A673 (cell line): Measurements from ENCODE around the gene RIN2. TPM values are rescaled to one million over a fixed set of nuclear protein-coding genes. Genes with fewer than 3 reads are reported as not detected.

Experiments used
- BruUV-seq: library from RNA; stranded (reverse); fragments of 400-500 nt; replicated peaks from 2 replicates; lab custom pipeline; 2021; lab: Mats Ljungman, UMichigan
- CTCF ChIA-PET: fragments of 300-600 bp; sonication (Branson Sonifier 250); formaldehyde crosslinking; loops from one replicate; lab custom pipeline; 2022; ENCODE audit warnings: antibody characterized with exemption; lab: Charles Lee
- POLR2A ChIA-PET: fragments of 300-600 bp; sonication (Branson Sonifier 250); formaldehyde crosslinking; loops from one replicate; lab custom pipeline; 2022; ENCODE audit warnings: antibody characterized with exemption; ENCODE audit not compliant: low non-redundant PET; lab: Charles Lee
- DNase-seq: peaks from one replicate; pipeline ENCODE4 v3.0.0-alpha.2; 2015; ENCODE audit warnings: low spot score
- H3K27ac ChIP-seq: fragments of 200-600 bp; sonication (generic); 2 replicates; pipeline ENCODE4 v1.5.1; 2016; ENCODE audit warnings: mixed run types, low read depth, mild to moderate bottlenecking, mixed read lengths, antibody characterized with exemption, low read length; ENCODE audit not compliant: poor library complexity, severe bottlenecking
- H3K27me3 ChIP-seq: fragments of 200-600 bp; sonication (generic); replicated peaks from 2 replicates; pipeline ENCODE4 v1.6.1; 2017; ENCODE audit warnings: mixed run types, low read depth, mild to moderate bottlenecking, mixed read lengths, antibody characterized with exemption, low read length; ENCODE audit not compliant: insufficient read depth, poor library complexity
- H3K36me3 ChIP-seq: fragments of 200-600 bp; sonication (generic); 2 replicates; pipeline ENCODE4 v1.6.1; 2016; ENCODE audit warnings: mixed run types, mild to moderate bottlenecking, mixed read lengths, antibody characterized with exemption, low read length; ENCODE audit not compliant: insufficient read depth, poor library complexity, severe bottlenecking
- H3K4me1 ChIP-seq: fragments of 200-600 bp; sonication (generic); 2 replicates; pipeline ENCODE4 v1.6.1; 2017; ENCODE audit warnings: mixed run types, mild to moderate bottlenecking, mixed read lengths, antibody characterized with exemption, low read length; ENCODE audit not compliant: insufficient read depth, poor library complexity, severe bottlenecking
- H3K4me3 ChIP-seq: fragments of 200-600 bp; sonication (generic); 2 replicates; pipeline ENCODE4 v1.5.1; 2016; ENCODE audit warnings: low read depth, mixed run types, mild to moderate bottlenecking, mixed read lengths, low read length; ENCODE audit not compliant: poor library complexity, severe bottlenecking
- H3K9me3 ChIP-seq: fragments of 200-600 bp; sonication (generic); 2 replicates; pipeline ENCODE4 v1.6.1; 2016; ENCODE audit warnings: mixed run types, low read depth, mild to moderate bottlenecking, mixed read lengths, antibody characterized with exemption, low read length; ENCODE audit not compliant: poor library complexity, severe bottlenecking
- EZH2 ChIP-seq: fragments of 200-600 bp; sonication (generic); IDR thresholded peaks from 2 replicates; pipeline ENCODE4 v1.6.1; 2017; ENCODE audit warnings: borderline replicate concordance, low read depth, mild to moderate bottlenecking, mixed read lengths, antibody characterized with exemption, low read length; ENCODE audit not compliant: poor library complexity, severe bottlenecking
- intact Hi-C: fragments of 100-400 bp; cut with micrococcal nuclease; formaldehyde crosslinking; loops from one replicate; pipeline ENCODE4 v1.10.0; 2022; ENCODE audit not compliant: unreplicated experiment
- total RNA-seq: library from RNA; stranded (reverse); gene quantifications from 2 replicates; pipeline ENCODE4 v1.2.3, GENCODE V29; 2021
- TF ChIP-seq, protein P1 (sequence below): fragments of 300-800, 200-600 bp; sonication (generic); conservative IDR thresholded peaks from 2 replicates; pipeline ENCODE4 v1.5.1; 2017; ENCODE audit warnings: low read depth, mild to moderate bottlenecking, antibody characterized with exemption, low read length, moderate library complexity, mixed read lengths

The RIN2 gene
- total RNA-seq, 1 experiment from 2014 or later = 14.6 TPM

DNA sequence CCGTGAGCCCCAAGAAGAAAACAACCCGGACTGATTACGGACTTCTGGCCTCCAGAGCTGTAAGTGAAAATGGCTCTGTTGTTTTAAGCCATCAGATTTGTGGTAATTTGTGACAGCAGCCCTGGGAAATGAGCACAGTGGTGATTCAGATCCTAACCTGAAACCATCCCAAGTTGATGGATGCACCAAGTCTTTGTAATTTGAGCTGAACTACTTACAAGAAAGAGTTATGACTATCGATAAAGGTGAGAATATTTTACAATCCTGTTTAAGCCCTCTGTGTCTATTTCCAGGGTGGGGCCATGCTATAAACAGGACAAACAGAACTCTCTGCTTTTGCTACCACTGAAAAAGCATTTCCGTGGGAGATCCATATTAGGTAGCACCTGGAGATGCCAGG, 19.1 kb upstream of the RIN2 start:
- CTCF ChIA-PET = no interaction called here
- no peak for TF ChIP-seq EZH2
- TF ChIP-seq, protein P1, sequence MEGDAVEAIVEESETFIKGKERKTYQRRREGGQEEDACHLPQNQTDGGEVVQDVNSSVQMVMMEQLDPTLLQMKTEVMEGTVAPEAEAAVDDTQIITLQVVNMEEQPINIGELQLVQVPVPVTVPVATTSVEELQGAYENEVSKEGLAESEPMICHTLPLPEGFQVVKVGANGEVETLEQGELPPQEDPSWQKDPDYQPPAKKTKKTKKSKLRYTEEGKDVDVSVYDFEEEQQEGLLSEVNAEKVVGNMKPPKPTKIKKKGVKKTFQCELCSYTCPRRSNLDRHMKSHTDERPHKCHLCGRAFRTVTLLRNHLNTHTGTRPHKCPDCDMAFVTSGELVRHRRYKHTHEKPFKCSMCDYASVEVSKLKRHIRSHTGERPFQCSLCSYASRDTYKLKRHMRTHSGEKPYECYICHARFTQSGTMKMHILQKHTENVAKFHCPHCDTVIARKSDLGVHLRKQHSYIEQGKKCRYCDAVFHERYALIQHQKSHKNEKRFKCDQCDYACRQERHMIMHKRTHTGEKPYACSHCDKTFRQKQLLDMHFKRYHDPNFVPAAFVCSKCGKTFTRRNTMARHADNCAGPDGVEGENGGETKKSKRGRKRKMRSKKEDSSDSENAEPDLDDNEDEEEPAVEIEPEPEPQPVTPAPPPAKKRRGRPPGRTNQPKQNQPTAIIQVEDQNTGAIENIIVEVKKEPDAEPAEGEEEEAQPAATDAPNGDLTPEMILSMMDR = no peak
- intact Hi-C loops = loop anchor here (10.0 kb wide), 1 partner anchor 1566 kb away; the partner anchor contains the start of gene XRN2
- no peaks in the 10 kb centered on the region for H3K9me3 ChIP-seq
- POLR2A ChIA-PET = no interaction called here
- DNase-seq = no peak
- H3K27me3 ChIP-seq = no peaks in the 10 kb centered on the region
- no peaks in the 10 kb centered on the region for H3K36me3 ChIP-seq
- BruUV-seq = no TSS peak
- H3K4me3 ChIP-seq = no peak overlapping the region
- no peak overlapping the region for H3K27ac ChIP-seq
- peaks cover 47% of the 10 kb centered on the region for H3K4me1 ChIP-seq

DNA sequence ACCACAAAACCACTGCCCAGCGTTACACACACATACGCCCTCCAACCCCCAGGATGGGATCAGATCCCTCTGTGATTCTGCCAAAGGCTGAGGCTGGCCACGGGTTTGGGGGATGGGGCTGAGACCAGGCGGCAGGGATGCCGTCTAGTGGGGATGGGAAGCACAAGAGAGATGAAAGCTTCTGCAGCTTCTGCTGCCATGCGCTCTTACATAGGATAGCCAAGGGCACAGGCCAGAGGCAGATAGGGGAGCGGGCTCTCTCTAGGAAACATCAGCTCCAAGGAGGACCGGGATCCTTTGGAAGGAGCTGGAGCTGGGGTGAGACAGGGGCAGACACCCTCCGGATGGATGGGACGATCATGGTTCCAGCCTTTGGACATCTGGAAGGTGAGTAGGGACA, 18.7 kb upstream of the RIN2 start:
- TF ChIP-seq, protein P1 = no peak
- TF ChIP-seq EZH2 = no peak
- no peaks in the 10 kb centered on the region for H3K36me3 ChIP-seq
- ChIA-PET CTCF (no interaction called here), POLR2A (no interaction called here)
- no peak overlapping the region for H3K4me3 ChIP-seq
- no peaks in the 10 kb centered on the region for H3K9me3 ChIP-seq
- DNase-seq = no peak
- peaks cover 45% of the 10 kb centered on the region for H3K4me1 ChIP-seq
- H3K27me3 ChIP-seq = no peaks in the 10 kb centered on the region
- intact Hi-C loops = loop anchor here (10.0 kb wide), 1 partner anchor 1565 kb away; the partner anchor contains the start of gene XRN2
- no TSS peak for BruUV-seq
- no peak overlapping the region for H3K27ac ChIP-seq

DNA sequence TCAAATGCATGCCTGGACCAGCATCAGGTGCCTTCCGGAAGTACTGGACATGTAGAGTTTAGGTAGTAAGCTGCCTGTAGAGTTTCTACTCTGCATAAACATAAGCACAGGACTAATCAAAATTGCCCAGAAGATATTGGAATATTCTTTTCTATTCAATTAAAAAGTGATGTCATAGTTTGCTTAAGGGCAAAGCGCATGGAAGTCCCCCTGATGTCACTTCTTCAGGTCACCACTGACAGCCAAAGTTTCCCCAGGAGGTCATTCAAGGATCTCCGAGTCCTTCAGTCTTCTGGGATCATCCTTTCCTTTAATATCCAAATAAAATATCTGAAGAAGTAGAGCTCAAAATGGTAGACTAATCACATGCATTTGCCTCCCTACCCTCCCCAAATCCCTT, 17.5 kb upstream of the RIN2 start:
- POLR2A ChIA-PET = no interaction called here
- BruUV-seq = no TSS peak
- no peak overlapping the region for H3K27ac ChIP-seq
- no peak for DNase-seq
- TF ChIP-seq, protein P1 = no peak
- TF ChIP-seq EZH2 = no peak
- H3K4me1 ChIP-seq = peaks cover 35% of the 10 kb centered on the region
- no peak overlapping the region for H3K4me3 ChIP-seq
- CTCF ChIA-PET = no interaction called here
- H3K9me3 ChIP-seq = no peaks in the 10 kb centered on the region
- intact Hi-C loops = no loop called here
- no peaks in the 10 kb centered on the region for H3K27me3 ChIP-seq
- no peaks in the 10 kb centered on the region for H3K36me3 ChIP-seq
